GM19240 (cell line): Measurements from ENCODE around the gene TRIM75.
"Not testable (repeated sequence)": the region's sequence is repeated elsewhere in the genome, so short reads cannot be mapped to it uniquely, and the experiment has no call there.

Source experiments
- DNase-seq: peaks from one replicate; pipeline ENCODE4 v3.0.0; 2011; ENCODE audit warnings: low spot score; ENCODE audit not compliant: insufficient read length

TRIM75 gene

GRCh38 chr4:165053645-165054044 lies at the start of gene TRIM75:
Gene TRIM75 (plus strand): TSS chr4:165053866. CDS start chr4:165059148, 5,282 bp downstream.
- DNase-seq, result no peak

DNA sequence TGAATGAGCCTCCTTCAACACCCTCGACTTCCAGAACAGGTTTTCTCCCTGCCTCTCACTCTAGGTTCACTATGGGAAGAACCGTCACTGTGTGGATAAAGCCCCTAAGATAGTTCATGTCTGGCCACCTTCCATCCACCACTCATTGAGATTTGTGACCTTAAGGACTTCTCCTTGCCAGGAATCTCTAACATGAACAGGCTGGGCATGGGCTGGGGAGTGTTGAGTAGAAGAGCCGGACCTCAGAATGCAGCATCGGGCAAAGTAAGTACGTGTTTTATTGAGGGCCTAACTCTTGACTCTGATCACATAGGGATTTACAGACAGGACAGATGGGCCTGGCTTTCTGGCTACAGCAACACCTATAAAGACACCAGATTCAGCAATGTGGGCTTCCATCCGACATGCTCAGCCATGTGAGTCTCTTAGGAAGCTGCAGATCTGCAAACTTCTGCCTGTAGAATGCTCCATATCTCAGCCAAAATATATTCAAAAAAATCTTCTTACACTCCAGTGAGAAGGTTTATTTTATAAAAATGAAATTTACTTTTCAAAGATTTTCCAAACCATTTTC lies 48.2 kb upstream of the TRIM75 start:
- no peak for DNase-seq

DNA sequence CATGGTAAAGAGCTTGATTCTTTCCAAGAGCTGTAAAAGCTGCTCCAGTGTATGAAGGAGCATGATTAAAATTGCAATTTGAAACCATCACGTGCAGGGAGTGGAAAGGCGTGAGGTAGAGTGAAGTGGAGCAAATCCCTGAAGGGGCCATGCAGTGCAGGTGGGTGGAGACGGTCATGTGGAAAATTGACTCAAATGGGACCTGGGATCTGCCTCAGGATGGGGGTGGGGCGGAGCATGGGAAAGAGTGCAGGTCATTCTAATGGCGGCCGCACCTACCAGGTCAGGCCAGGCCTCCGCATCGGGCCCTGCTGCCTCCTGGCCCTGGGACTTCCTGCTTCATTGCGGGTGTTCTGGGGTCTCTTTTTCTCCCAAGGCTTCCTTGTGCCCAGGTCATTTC lies 47.2 kb upstream of the TRIM75 start:
- DNase-seq, result no peak

DNA sequence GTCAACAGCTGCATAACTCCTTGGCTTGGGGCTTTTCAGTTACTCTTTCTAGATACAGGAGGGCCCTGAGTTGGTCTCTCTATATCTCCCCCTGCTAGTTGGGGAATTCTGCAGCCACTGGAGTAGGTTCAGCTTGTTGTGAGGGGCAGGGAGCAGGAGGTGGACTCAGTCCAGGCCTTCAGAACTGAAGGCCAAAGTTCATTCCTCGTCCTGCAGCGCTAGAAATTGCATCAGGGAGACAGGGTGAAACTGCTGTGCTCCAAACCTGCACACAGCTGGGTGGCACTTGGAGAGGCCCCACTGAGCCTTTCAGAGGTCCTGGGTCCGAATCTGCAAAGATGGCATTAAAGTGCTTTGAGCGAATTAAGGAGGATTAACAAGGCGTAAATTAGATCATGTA lies 46.8 kb upstream of the TRIM75 start:
- no peak for DNase-seq

- DNase-seq, result no peak
Measured at GRCh38 chr4:165009493-165010227, 44.0 kb upstream of the TRIM75 start.

DNA sequence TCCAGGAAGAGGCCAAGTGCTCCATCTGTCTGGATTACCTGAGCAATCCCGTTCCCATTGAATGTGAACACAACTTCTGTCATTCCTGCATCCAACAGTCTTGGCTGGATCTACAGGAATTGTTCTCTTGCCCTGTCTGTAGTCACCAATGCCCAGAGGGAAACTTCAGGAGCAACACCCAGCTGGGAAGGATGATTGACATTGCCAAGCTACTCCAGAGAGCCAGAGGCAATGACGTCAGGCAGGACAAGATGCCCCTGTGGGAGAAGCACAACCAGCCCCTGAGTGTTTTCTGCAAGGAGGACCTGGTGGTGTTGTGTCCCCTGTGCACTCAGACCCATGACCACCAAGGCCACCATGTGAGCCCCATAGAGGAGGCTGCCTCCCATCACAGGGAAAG lies 43.2 kb upstream of the TRIM75 start:
- no peak for DNase-seq

GRCh38 chr4:165010991-165011390 lies 42.7 kb upstream of the TRIM75 start:
- no peak for DNase-seq

DNA sequence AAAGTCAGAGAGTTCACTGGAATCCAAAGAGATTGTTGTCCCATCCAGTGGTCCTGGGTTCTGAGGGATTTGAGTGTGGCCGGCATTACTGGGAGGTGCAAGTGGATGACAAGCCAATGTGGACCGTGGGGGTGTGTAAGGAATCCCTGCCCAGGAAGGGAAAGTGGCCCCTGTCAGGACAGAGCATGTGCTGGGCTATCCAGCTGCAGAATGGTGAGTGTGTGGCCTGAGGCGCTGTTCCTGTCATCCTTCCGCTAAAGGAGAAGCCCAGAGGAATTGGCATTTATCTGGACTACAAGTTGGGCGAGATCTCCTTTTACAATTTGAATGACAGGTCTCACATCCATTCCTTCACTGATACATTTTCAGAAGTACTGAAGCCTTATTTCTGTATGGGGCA lies 42.3 kb upstream of the TRIM75 start:
- DNase-seq, result no peak

DNA sequence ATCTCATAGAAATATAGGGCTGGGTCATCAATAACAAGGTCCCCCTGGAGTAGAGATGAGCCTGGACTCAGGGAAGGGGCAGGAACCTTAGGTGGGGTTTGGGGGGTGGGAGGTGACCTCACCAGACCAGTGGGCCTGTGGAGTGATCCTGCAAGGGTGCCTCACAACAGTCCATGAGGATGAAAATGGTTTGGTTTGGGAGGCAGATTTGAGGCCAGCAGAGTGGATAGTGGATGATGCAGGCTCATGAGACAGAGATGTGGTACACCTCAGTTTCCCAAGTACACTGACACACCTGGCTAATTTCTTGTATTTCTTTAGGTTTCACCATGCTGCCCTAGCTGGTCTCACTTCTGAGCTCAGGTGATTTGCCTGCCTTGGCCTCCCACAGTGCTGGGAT lies 40.0 kb upstream of the TRIM75 start:
- no peak for DNase-seq

DNA sequence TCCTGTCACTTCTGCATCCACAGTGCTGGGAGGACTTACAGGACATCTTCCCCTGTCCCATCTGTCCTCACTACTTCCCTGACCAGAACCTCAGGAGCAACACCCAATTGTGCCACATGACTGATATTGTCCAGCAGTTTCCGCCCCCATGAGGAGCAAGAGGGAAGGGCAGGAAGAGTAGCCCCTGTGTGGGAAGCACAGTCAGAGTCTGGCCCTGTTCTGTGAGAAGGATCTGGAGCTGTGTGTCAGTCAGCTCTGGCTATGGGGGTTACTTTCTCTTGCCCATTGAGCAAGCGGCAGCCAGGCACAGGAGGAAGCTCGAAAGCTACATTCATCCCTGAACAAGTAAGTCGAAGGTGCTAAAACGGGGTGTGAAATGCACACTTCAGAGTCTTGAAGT lies 36.7 kb upstream of the TRIM75 start:
- DNase-seq, result no peak

DNA sequence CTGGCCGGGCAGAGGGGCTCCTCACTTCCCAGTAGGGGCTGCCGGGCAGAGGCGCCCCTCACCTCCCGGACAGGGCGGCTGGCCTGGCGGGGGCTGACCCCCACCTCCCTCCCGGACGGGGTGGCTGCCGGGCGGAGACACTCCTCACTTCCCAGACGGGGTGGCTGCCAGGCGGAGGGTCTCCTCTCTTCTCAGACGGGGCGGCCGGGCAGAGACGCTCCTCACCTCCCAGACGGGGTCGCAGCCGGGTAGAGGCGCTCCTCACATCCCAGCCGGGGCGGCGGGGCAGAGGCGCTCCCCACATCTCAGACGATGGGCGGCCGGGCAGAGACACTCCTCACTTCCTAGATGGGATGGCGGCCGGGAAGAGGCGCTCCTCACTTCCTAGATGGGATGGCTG lies 33.7 kb upstream of the TRIM75 start:
- DNase-seq, result not testable (repeated sequence)

DNA sequence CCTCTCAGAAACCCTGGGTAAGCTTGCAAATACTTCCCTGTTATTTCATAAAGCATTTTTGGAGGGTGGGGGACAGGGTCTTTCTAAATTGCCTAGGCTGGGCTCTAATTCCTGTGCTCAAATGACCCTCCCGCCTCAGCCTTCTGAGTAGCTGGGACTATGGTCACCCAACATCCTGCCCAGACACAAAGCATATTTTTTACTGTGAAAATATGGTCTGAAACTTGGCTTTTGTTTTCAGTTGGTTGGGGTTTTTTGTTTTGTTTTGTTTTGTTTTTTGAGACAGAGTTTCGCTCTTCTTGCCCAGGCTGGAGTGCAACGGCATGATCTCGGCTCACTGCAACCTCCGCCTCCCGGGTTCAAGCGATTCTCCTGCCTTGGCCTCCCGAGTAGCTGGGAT lies 27.9 kb upstream of the TRIM75 start:
- not testable (repeated sequence) for DNase-seq

- no peak for DNase-seq
Measured at GRCh38 chr4:165027762-165028402, 25.8 kb upstream of the TRIM75 start.

DNA sequence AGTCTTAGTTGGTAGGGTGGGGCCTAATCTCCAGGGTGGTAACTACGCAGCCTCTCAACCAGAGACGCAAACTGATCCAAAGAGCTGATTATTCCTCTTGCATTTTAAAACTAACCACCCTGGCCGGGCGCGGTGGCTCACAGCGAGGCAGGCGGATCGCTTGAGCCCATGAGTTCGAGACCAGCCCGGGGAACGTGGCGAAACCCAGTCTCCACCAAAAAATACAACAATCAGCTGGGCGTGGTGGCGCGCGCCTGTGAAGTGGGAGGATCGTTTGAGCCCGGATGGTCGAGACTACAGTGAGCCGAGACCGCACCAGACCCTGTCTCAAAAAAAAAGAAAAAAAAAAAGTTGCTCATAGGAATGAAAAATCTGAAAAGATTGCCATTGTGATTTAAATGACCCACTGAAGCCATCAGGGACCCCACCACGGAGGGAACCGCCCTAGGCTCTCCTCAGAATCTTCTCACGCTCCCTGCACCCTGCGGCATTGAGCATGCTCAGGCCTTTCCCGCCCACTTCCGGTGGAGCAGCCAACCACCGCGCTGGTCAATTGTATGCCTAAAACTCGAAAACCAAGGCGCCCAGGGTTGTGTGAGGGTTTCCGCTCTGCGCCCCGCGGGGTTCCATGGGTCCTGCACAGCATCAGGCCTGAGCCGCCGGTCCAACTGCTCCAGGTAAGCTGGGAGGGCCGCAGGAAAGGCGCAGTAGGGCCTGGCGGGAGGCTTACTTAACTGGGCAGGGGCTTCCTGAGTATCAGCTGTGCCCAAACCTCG lies 22.0 kb upstream of the TRIM75 start, which contains the start of gene TRIM60:
TRIM60 (plus strand) TSS at position 564 of the 776 bp plus-strand sequence. CDS start 8,074 bp downstream, outside the sequence.
- no peak for DNase-seq

DNA sequence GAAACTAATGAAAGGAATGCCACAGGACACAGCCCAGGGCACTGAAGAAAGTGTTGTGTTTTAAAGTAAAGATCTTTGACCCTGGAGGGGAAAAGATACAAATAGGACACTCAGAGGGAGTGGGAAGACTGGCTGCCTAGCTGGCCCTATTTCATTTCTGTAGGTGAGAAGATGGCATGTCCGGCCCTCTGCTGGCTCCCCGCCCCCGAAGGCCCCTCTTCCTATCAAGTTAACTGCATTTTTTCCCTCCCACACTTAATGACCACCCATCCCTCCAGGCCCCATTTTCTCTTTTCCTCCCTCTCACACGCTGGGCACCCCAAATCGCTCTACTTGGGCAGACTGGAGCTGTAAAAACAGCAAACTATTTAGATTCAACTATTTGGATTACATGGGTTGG lies 5.5 kb upstream of the TRIM75 start:
- no peak for DNase-seq

- no peak for DNase-seq
Measured at GRCh38 chr4:165052627-165053026, 1.0 kb upstream of the TRIM75 start.

- DNase-seq, result no peak
Measured at GRCh38 chr4:165055601-165056000, 1.9 kb downstream of the TRIM75 start.

DNA sequence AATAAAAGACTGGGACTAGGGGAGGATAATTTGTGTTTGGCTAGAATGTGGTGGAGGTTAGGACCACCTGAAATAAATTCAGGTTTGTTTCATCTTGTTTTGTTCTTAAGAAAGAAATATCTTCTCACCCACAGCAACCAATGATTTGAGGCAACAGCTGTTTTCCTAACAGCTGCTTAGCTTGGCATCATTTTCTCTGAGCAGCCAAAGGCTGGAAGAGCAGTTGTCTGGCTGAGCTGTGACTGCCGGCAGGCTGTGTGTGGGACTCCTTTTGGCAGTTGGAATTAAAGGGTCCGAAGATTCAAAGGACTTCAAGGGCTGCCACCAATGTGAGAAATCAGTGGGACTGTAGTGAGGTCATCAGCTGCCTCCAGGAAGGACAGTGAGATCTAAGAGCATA lies 5.0 kb downstream of the TRIM75 start:
- DNase-seq, result no peak

DNA sequence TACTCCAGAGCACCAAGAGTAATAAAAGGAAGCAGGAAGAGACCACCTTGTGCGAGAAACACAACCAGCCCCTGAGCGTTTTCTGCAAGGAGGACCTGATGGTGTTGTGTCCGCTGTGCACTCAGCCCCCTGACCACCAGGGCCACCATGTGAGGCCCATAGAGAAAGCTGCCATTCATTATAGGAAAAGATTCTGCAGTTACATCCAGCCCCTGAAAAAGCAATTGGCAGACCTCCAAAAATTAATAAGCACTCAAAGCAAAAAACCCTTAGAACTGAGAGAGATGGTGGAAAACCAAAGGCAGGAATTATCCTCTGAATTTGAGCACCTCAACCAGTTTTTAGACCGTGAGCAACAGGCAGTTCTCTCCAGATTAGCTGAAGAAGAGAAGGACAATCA lies 5.7 kb downstream of the TRIM75 start:
- no peak for DNase-seq

GRCh38 chr4:165060938-165061337 lies 7.3 kb downstream of the TRIM75 start:
- no peak for DNase-seq

DNA sequence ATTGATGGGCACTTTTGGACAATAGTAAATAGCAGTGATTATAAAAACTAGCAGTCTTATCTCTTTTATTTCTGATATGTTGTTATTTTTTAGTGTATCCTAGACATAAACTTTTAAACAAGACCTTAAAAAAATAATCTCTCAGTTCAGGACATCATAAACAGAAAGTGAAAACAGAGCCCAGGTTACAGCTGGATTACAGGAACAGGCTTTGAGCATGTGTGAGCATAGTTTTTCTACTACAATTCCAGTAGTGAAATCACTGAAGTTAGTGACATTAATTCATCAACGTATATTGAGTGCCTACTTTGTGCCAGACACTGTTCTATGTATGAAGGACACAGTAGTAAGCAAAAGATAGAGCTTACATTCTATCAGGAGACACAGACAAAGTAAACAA lies 16.9 kb downstream of the TRIM75 start:
- no peak for DNase-seq

GRCh38 chr4:165073346-165073745 lies 19.7 kb downstream of the TRIM75 start:
- not testable (repeated sequence) for DNase-seq
